ENCODE data around the gene COA4.

The COA4 gene

GRCh38 chr11:73866586-73866996 lies 10.1 kb downstream of the COA4 start:
- in situ Hi-C loops (cut with HindIII; ENCODE audit: low sequenced_read_pairs), result no loop called here

- in situ Hi-C loops (cut with HindIII; ENCODE audit: low sequenced_read_pairs), result no loop called here
Measured at GRCh38 chr11:73866095-73866579, 10.5 kb downstream of the COA4 start.

- in situ Hi-C loops (cut with HindIII; ENCODE audit: low sequenced_read_pairs), result no loop called here
Measured at GRCh38 chr11:73862986-73863385, 13.7 kb downstream of the COA4 start.

GRCh38 chr11:73860202-73860601 lies 16.4 kb downstream of the COA4 start:
- in situ Hi-C loops (cut with HindIII; ENCODE audit: low sequenced_read_pairs), result no loop called here

GRCh38 chr11:73859671-73860070 lies 17.0 kb downstream of the COA4 start:
- in situ Hi-C loops (cut with HindIII; ENCODE audit: low sequenced_read_pairs), result no loop called here

- in situ Hi-C loops (cut with HindIII; ENCODE audit: low sequenced_read_pairs), result no loop called here
Measured at GRCh38 chr11:73856031-73856567, 20.5 kb downstream of the COA4 start.

- in situ Hi-C loops (cut with HindIII; ENCODE audit: low sequenced_read_pairs), result no loop called here
Measured at GRCh38 chr11:73854680-73855079, 22.0 kb downstream of the COA4 start.

GRCh38 chr11:73852049-73852448 lies 24.6 kb downstream of the COA4 start:
- in situ Hi-C loops (cut with HindIII; ENCODE audit: low sequenced_read_pairs), result no loop called here

GRCh38 chr11:73851046-73851764 lies 25.4 kb downstream of the COA4 start:
- in situ Hi-C loops (cut with HindIII; ENCODE audit: low sequenced_read_pairs), result no loop called here

GRCh38 chr11:73839123-73839457 lies 37.6 kb downstream of the COA4 start:
- in situ Hi-C loops (cut with HindIII; ENCODE audit: low sequenced_read_pairs), result no loop called here

- in situ Hi-C loops (cut with HindIII; ENCODE audit: low sequenced_read_pairs), result no loop called here
Measured at GRCh38 chr11:73838443-73839122, 38.1 kb downstream of the COA4 start.

GRCh38 chr11:73833067-73833466 lies 43.6 kb downstream of the COA4 start:
- in situ Hi-C loops (cut with HindIII; ENCODE audit: low sequenced_read_pairs), result no loop called here

GRCh38 chr11:73830261-73830660 lies 46.4 kb downstream of the COA4 start:
- in situ Hi-C loops (cut with HindIII; ENCODE audit: low sequenced_read_pairs), result no loop called here
